ENCODE data around the gene C2CD4D.
"Not testable (repeated sequence)": the region's sequence is repeated elsewhere in the genome, so short reads cannot be mapped to it uniquely, and the experiment has no call there.

Gene C2CD4D

DNA sequence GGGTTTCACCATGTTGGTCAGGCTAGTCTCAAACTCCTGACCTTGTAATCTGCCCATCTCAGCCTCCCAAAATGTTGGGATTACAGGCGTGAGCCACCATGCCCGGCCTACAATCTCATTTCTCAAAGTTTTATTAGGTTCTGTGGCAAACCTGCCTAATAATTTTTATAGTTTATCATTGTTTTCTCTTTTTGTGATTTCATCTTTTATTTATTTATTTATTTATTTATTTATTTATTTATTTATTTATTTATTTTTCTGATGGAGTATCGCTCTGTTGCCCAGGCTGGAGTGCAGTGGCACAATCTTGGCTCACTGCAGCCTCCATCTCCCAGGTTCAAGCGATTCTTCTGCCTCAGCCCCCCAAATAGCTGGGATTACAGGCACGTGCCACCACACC lies 45.3 kb upstream of the C2CD4D start (continued):
- 0 out of 2 replicates have a peak, but pooled peaks have one; percentile 36 for TF ChIP-seq ZNF560 (tag by site-specific recombination; IDR thresholded peaks at IDR 0.05; ENCODE audit: borderline replicate concordance)

- H3K36me3 ChIP-seq (ENCODE audit: control insufficient read depth in 2 of 2, insufficient read depth in 1 of 2, low read length in 2 of 2): peaks cover 15 to 39% of the 10 kb centered on the region in 2 experiments
- POLR2A ChIA-PET; H3K4me3 ChIP-seq (ENCODE audit: low read depth, low read length); H3K4me1 ChIP-seq (ENCODE audit: control insufficient read depth, insufficient read depth, low read length); H3K9me3 ChIP-seq (ENCODE audit: control insufficient read depth, insufficient read depth, low read depth, low read length); H3K27ac ChIP-seq (ENCODE audit: extremely low read depth, low read depth, low read length): not testable (repeated sequence)
- CTCF ChIA-PET: interaction anchor here (0.7 to 8.2 kb wide), 5 partner anchors 49 to 145 kb away, joined by 3 to 67 read pairs (median 4); no protein-coding TSS in a partner anchor
These were observed 44.8 kb upstream of the C2CD4D start for GRCh38 chr1:151884445-151884844.

- POLR2A ChIA-PET; H3K27ac ChIP-seq (ENCODE audit: extremely low read depth, low read depth, low read length); H3K4me1 ChIP-seq (ENCODE audit: control insufficient read depth, insufficient read depth, low read length); H3K9me3 ChIP-seq (ENCODE audit: control insufficient read depth, insufficient read depth, low read depth, low read length); H3K4me3 ChIP-seq (ENCODE audit: low read depth, low read length): not testable (repeated sequence)
- H3K36me3 ChIP-seq (ENCODE audit: control insufficient read depth in 2 of 2, insufficient read depth in 1 of 2, low read length in 2 of 2): peaks cover 15 to 35% of the 10 kb centered on the region in 2 experiments
- CTCF ChIA-PET: interaction anchor here (0.5 to 8.2 kb wide), 5 partner anchors 10 to 140 kb away, joined by 3 to 67 read pairs (median 4); no protein-coding TSS in a partner anchor
- TF ChIP-seq ZNF433 (tag by site-specific recombination; IDR thresholded peaks at IDR 0.05; ENCODE audit: low read depth) (peak; percentile 18; the same call in 1 of the 2 replicates), ZBTB11 (tag by site-specific recombination; conservative IDR thresholded peaks at IDR 0.05; ENCODE audit: low read depth) (peak; percentile 54), ZBTB8A (tag by site-specific recombination; IDR thresholded peaks at IDR 0.05) (peak; percentile 46; the same call in 1 of the 2 replicates), ZNF426 (tag by site-specific recombination; IDR thresholded peaks at IDR 0.05) (peak; percentile 49), REST (tag by site-specific recombination; IDR thresholded peaks at IDR 0.05) (peak; percentile 47; the same call in 1 of the 2 replicates), ZNF394 (tag by site-specific recombination; IDR thresholded peaks at IDR 0.05; ENCODE audit: borderline replicate concordance) (peak; percentile 77; the same call in 1 of the 2 replicates), ZNF140 (tag by site-specific recombination; IDR thresholded peaks at IDR 0.05) (peak; percentile 26; the same call in 1 of the 2 replicates), ZNF555 (tag by site-specific recombination; conservative IDR thresholded peaks at IDR 0.05) (peak; percentile 46), ZNF623 (tag by site-specific recombination; IDR thresholded peaks at IDR 0.05) (peak; percentile 52), ZNF510 (tag by site-specific recombination; IDR thresholded peaks at IDR 0.05; ENCODE audit: insufficient replicate concordance) (peak; percentile 29)
- TF ChIP-seq, protein P1, sequence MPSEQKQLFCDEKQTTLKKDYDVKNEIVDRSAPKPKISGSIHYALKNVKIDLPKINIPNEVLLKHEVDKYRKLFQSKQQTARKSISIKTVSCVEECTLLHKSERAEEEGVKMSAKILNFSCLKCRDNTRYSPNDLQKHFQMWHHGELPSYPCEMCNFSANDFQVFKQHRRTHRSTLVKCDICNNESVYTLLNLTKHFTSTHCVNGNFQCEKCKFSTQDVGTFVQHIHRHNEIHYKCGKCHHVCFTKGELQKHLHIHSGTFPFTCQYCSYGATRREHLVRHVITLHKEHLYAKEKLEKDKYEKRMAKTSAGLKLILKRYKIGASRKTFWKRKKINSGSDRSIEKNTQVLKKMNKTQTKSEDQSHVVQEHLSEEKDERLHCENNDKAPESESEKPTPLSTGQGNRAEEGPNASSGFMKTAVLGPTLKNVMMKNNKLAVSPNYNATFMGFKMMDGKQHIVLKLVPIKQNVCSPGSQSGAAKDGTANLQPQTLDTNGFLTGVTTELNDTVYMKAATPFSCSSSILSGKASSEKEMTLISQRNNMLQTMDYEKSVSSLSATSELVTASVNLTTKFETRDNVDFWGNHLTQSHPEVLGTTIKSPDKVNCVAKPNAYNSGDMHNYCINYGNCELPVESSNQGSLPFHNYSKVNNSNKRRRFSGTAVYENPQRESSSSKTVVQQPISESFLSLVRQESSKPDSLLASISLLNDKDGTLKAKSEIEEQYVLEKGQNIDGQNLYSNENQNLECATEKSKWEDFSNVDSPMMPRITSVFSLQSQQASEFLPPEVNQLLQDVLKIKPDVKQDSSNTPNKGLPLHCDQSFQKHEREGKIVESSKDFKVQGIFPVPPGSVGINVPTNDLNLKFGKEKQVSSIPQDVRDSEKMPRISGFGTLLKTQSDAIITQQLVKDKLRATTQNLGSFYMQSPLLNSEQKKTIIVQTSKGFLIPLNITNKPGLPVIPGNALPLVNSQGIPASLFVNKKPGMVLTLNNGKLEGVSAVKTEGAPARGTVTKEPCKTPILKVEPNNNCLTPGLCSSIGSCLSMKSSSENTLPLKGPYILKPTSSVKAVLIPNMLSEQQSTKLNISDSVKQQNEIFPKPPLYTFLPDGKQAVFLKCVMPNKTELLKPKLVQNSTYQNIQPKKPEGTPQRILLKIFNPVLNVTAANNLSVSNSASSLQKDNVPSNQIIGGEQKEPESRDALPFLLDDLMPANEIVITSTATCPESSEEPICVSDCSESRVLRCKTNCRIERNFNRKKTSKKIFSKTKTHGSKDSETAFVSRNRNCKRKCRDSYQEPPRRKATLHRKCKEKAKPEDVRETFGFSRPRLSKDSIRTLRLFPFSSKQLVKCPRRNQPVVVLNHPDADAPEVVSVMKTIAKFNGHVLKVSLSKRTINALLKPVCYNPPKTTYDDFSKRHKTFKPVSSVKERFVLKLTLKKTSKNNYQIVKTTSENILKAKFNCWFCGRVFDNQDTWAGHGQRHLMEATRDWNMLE (tag by site-specific recombination; conservative IDR thresholded peaks at IDR 0.05; ENCODE audit: low read depth): peak; percentile 75
These were observed 44.3 kb upstream of the C2CD4D start for GRCh38 chr1:151883898-151884297.

Data from HEK293 (cell line).